Right lobe of liver (tissue), 4 donors: Measurements from ENCODE around the gene CAMK2D.

Experiments used
- CTCF ChIP-seq, 4 donors: fragments of 200-600 bp in 3 of 4; fragments of 450-650 bp in 1 of 4; IDR thresholded peaks; one replicate each; pipeline versions ENCODE4 v1.5.1 to v1.8.0; 2016 to 2022; ENCODE audit warnings: antibody characterized with exemption in 4 of 4, mild to moderate bottlenecking in 2 of 4
- POLR2A ChIP-seq: fragments of 450-650 bp; IDR thresholded peaks from one replicate; pipeline ENCODE4 v1.6.1; 2017; ENCODE audit warnings: antibody characterized with exemption, mild to moderate bottlenecking
- donor health status: DM: no; HTN: no; CAD: no.
- donor health status: DM: no; HTN: no; CAD: no.
- donor health status: DM: no; HTN: yes; CAD: no.

GRCh38 chr4:113741956-113742355 lies 19.6 kb downstream of the CAMK2D start:
- TF ChIP-seq CTCF (IDR thresholded peaks at IDR 0.05) (no peak), POLR2A (no peak)
